HG02678 (cell line): ENCODE measurements around the gene MAP3K12.
"Not testable (repeated sequence)": the region's sequence is repeated elsewhere in the genome, so short reads cannot be mapped to it uniquely, and the experiment has no call there.

Source experiments
- ATAC-seq: cut with Tn5 transposase; IDR thresholded peaks from one replicate; pipeline ENCODE4 v1.9.1; 2021; ENCODE audit warnings: mild to moderate bottlenecking, moderate library complexity; ENCODE audit not compliant: unreplicated experiment

Gene MAP3K12

GRCh38 chr12:53443955-53444354 is 55.3 kb downstream of the MAP3K12 start:
- no peak for ATAC-seq

- ATAC-seq = peak; percentile 98
Observed at GRCh38 chr12:53441040-53441833, 58.0 kb downstream of the MAP3K12 start, which contains the start of gene PRR13. PRR13 (plus strand) TSS chr12:53441734; CDS start chr12:53442715, 981 bp downstream.

GRCh38 chr12:53439582-53439981 is 59.7 kb downstream of the MAP3K12 start:
- not testable (repeated sequence) for ATAC-seq

GRCh38 chr12:53435326-53435725 is 63.9 kb downstream of the MAP3K12 start:
- not testable (repeated sequence) for ATAC-seq

- ATAC-seq = no peak
Observed at GRCh38 chr12:53431187-53431586, 68.1 kb downstream of the MAP3K12 start.

- no peak for ATAC-seq
Observed at GRCh38 chr12:53430116-53430515, 69.1 kb downstream of the MAP3K12 start.
